ENCODE data around the gene BAG1.

BAG1 gene

DNA sequence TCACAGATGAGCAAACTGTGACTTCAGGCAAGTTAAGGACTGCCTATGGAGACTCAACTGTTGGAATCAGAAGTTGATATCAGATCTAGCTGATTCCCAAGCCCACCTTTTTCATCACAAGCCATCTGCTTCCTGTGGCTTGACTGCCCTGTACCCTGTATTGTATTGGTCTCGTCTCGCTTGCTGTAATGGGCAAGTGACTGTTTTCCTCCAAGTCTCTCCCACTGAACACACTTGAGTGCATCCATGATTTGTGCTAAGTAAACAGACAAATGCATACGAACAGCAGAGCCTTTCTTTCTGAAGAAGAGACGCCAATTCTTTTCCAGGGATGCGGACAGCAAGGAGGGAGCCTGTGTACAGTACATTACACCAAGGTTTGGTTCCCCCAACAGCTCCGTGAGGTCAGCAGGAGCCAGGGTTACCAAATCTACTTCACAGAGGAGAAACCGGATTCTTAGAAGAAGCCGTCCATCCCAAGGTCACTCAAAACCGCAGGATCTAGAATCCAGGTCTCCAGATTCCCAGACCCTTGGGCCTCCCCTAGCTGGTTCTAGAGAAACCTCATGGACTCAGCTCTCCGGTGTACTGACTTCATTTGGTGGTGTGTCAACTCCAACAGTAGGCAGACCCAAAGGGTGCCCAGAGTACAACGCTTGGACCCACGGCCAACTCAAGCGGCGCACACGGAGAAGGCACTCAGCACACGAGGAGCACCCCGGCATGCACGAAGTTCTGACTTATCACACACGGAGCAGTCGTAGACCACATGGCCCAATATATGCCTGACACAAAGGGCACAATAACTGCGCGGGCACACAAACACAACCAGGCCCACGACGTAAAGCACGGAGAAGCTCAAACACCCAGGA is 1.1 kb downstream of the BAG1 start:
- Mint-ChIP-seq H3K4me1 (peaks cover 40% of the 10 kb centered on the region), H3K36me3 (peaks cover 38% of the 10 kb centered on the region), H3K9me3 (no peaks in the 10 kb centered on the region), H3K27me3 (no peaks in the 10 kb centered on the region), H3K27ac (peak overlapping the region; percentile 93), H3K4me3 (peak overlapping the region; percentile 90)
- no peak for ATAC-seq

DNA sequence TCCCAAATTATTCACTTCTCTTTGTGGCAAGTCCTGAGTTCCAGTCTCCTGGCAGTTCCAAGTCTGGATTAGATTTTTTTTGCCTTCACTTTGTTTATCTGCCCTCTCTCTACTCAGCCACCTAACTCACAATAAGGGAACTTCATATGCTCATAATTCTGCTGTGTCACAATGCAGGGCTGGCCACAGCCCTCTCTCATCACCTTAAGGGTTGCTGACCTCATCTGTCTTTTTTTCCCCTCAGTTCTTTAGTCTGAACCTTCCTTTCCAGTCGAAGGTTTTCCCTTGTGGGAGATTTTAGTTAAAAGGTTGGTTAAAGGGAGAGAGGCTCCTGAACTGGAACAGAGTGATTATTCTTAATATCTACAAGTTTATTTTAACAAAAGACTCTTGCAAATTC is 4.1 kb downstream of the BAG1 start:
- H3K9me3 Mint-ChIP-seq: no peaks in the 10 kb centered on the region

DNA sequence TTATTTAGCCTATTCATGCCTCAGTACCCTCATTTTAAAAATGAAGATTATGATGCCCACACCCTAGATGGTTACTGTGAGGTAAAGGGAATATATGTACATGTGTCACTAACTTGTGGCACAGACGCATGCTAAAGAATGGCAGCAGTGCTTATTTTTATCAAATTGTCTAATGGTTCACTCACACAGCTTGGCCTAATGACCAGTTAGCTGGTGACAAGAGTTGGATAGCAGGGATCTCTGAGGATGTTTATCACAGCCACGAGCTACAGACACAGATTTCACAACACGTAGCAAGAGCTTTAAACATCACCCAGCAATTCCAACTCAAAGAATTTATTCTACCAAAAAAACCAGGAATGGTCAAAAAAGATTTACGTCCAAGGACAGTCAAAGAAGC is 7.2 kb downstream of the BAG1 start:
- ATAC-seq: no peak
- peaks cover 57% of the 10 kb centered on the region for H3K36me3 Mint-ChIP-seq
- H3K4me3 Mint-ChIP-seq: no peak overlapping the region
- H3K4me1 Mint-ChIP-seq: no peaks in the 10 kb centered on the region
- H3K27ac Mint-ChIP-seq: no peak overlapping the region
- no peaks in the 10 kb centered on the region for H3K27me3 Mint-ChIP-seq
- H3K9me3 Mint-ChIP-seq: no peaks in the 10 kb centered on the region

More for the DNA sequence above, 4.1 kb downstream of the BAG1 start:
- H3K27ac Mint-ChIP-seq: no peak overlapping the region
- no peak overlapping the region for H3K4me3 Mint-ChIP-seq
- no peak for ATAC-seq
- no peaks in the 10 kb centered on the region for H3K27me3 Mint-ChIP-seq
- peaks cover 39% of the 10 kb centered on the region for H3K36me3 Mint-ChIP-seq
- peaks cover 19% of the 10 kb centered on the region for H3K4me1 Mint-ChIP-seq

DNA sequence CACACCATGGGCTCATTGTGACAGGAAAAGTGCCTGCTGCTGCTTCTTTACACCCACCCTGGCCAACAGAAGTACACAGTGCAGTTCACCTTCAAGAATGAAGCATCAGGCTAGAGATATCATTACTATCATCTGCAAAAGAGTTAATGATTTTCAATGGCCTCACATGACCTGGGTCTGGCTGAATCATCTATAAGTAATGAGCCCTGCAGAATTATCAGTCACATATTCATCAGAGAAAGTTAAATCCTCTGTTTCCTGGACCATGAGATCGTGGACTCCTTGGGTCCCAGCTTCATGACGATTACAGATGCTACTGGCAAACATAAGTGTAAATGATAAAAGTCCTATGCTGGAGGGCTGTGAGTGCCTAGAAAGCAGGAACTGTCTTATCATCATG is 8.3 kb downstream of the BAG1 start:
- Mint-ChIP-seq H3K36me3 (peaks cover 61% of the 10 kb centered on the region), H3K27ac (no peak overlapping the region), H3K4me3 (no peak overlapping the region), H3K9me3 (no peaks in the 10 kb centered on the region), H3K27me3 (no peaks in the 10 kb centered on the region), H3K4me1 (no peaks in the 10 kb centered on the region)
- no peak for ATAC-seq

DNA sequence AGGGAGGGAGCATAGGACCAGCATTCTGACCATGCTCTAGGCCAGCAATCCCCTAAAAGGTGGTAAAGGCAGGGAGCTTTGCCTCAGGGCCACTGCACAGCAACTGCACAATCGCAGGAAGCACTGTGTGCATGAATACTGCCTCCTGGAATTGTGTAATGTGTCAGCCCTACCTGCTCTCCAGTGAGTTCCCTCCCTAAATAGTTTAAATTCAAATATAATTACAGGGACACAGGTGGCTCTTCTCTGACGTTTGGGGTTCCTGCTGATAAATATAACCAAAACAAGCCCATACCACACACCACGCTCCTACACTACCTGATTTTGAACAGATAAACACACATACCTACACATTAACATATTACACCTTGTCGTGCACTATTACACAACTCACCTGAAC is 9.0 kb downstream of the BAG1 start:
- no peaks in the 10 kb centered on the region for H3K9me3 Mint-ChIP-seq
- ATAC-seq: no peak
- no peak overlapping the region for H3K27ac Mint-ChIP-seq
- H3K36me3 Mint-ChIP-seq: peaks cover 63% of the 10 kb centered on the region
- no peak overlapping the region for H3K4me3 Mint-ChIP-seq
- H3K27me3 Mint-ChIP-seq: no peaks in the 10 kb centered on the region
- peaks cover 4% of the 10 kb centered on the region for H3K4me1 Mint-ChIP-seq

DNA sequence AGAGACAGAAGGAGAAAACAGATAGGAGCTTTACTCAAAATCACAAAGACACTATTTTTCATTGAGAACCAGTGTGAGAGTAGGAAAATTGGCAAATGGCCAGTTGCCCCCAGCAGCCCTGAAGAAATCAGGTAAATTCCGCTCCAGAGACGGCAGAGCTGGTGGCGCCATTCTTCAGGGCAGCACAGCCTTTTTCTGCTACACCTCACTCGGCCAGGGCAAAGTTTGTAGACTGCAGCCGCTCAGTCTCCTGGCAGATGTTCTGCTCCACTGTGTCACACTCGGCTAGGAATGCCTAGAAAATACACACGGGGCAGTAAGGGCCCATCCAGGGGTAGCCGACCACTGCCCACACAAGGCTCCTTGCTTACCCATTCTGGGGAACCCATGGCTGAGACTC is 9.5 kb downstream of the BAG1 start:
- H3K4me1 Mint-ChIP-seq: peaks cover 7% of the 10 kb centered on the region
- peaks cover 58% of the 10 kb centered on the region for H3K36me3 Mint-ChIP-seq
- H3K9me3 Mint-ChIP-seq: no peaks in the 10 kb centered on the region
- H3K27me3 Mint-ChIP-seq: no peaks in the 10 kb centered on the region
- no peak for ATAC-seq
- H3K4me3 Mint-ChIP-seq: no peak overlapping the region
- H3K27ac Mint-ChIP-seq: no peak overlapping the region

DNA sequence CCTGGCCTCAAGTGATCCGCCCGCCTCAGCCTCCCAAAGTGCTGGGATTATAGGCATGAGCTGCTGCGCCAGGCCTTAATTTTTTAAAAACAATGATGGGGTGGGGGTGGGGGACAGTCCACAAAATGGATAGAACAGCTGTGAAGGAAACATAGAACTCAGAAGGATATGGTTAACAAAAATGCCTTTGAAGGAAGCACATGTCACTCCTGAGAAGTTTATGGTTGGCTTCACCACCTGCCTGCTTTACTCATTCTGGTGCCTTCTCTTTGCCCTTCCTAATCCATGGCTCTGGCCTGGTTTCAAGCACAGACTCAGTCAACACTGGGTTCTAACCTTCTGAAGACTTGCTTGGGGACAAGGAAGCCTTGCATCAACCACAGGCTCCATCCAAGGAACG is 10.3 kb downstream of the BAG1 start:
- no peak overlapping the region for H3K27ac Mint-ChIP-seq
- H3K4me1 Mint-ChIP-seq: peaks cover 15% of the 10 kb centered on the region
- no peaks in the 10 kb centered on the region for H3K27me3 Mint-ChIP-seq
- no peaks in the 10 kb centered on the region for H3K9me3 Mint-ChIP-seq
- H3K4me3 Mint-ChIP-seq: no peak overlapping the region
- H3K36me3 Mint-ChIP-seq: peaks cover 52% of the 10 kb centered on the region
- ATAC-seq: no peak

DNA sequence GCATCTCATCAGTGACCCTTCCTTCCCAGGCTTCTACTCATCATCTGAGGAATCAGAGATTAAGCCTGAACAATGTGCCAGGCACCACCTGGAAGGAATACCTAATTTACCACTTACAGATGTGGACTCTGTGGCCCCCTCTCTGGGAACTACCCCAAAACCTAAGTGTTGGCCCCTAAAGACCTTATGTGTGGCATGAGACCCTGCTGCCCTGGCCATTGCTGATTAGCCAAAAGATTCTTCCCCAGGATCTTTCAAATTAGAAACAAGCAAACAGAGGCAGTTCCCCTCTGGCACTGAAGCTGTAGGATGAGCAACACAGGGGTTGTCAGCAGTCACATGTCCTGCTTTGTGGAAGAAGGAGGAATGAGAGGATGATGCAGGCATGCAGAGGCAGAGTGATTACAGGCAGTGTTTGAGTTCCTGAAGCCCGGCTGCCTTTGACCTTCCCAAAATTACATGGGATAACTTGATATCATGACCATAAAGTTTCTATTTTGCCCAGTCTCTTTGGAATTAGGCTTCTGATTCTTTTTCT is 14.0 kb downstream of the BAG1 start:
- peak overlapping the region; percentile 28 for H3K27ac Mint-ChIP-seq
- H3K4me1 Mint-ChIP-seq: peaks cover 17% of the 10 kb centered on the region
- no peak overlapping the region for H3K4me3 Mint-ChIP-seq
- H3K36me3 Mint-ChIP-seq: peaks cover 40% of the 10 kb centered on the region
- no peaks in the 10 kb centered on the region for H3K9me3 Mint-ChIP-seq
- no peaks in the 10 kb centered on the region for H3K27me3 Mint-ChIP-seq
- ATAC-seq: no peak

DNA sequence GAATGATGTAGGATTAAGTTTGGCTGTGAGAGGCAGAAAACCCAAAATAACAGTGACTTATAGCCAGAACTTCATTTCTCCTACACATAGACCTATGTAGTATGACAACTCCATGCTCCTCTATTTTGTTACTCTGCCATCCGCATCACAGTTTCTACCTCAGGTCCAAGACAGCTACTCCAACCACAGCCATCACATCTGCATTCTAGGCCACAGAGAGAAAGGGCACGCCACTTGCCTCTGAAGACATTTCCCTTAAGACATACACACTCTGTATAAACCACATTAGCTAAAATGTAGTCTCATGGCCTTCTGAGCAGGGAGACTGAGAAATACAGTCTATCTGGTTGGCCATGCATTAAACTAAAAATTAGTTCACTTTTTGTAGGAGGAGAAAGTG is 14.5 kb downstream of the BAG1 start:
- H3K27ac Mint-ChIP-seq: peak overlapping the region; percentile 28
- H3K27me3 Mint-ChIP-seq: no peaks in the 10 kb centered on the region
- ATAC-seq: peak; percentile 31
- H3K4me1 Mint-ChIP-seq: peaks cover 17% of the 10 kb centered on the region
- H3K36me3 Mint-ChIP-seq: peaks cover 38% of the 10 kb centered on the region
- H3K9me3 Mint-ChIP-seq: no peaks in the 10 kb centered on the region
- H3K4me3 Mint-ChIP-seq: no peak overlapping the region

DNA sequence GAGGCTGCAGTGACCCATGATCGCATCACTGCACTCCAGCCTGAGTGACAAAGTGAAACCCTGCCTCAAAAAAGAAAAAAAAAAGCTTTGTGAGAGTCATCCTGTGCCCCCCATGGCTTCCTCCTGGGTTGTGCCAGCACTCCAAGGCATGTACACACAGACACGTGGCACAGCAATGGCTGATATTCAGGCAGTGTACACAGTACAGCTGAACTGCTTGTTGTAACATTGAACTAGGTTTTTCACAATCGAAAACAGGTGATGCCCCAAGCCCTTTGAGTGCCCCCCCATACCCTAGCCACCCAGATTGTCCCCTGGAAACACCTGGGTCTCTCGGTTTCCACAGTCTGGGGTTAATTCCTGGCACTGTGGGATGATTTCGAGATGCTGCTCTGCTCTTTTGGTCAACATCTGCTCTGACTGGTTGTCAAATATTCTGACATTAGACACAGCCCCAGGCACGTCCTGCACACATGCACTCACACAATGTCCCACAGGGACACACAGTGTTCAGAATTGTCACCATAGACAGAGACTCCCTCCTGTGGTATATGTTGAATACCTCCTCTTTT is 15.3 kb downstream of the BAG1 start:
- H3K9me3 Mint-ChIP-seq: no peaks in the 10 kb centered on the region
- peaks cover 17% of the 10 kb centered on the region for H3K4me1 Mint-ChIP-seq
- H3K36me3 Mint-ChIP-seq: peaks cover 29% of the 10 kb centered on the region
- no peaks in the 10 kb centered on the region for H3K27me3 Mint-ChIP-seq
- H3K4me3 Mint-ChIP-seq: no peak overlapping the region
- H3K27ac Mint-ChIP-seq: peak overlapping the region; percentile 28
- ATAC-seq: peak; percentile 58

DNA sequence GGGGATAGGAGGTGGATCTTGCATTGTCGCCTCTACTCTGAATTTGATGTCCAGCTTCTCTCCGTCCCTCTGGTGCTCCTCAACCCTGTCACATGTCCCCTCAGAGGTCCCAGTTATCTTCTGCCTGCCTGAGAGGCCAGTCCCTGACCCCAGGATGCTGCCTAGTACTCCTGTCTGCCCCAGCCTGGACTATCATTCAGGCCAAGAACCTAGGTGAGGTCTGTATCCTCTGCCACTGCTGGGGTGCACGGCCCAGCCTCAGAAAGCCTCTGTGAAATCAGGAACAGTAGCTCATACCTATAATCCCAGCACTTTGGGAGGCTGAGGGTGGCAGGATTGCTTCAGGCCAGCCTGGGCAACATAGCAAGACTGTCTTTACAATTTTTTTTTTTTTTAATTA is 15.9 kb downstream of the BAG1 start:
- H3K27me3 Mint-ChIP-seq: no peaks in the 10 kb centered on the region
- peaks cover 17% of the 10 kb centered on the region for H3K4me1 Mint-ChIP-seq
- peaks cover 29% of the 10 kb centered on the region for H3K36me3 Mint-ChIP-seq
- H3K27ac Mint-ChIP-seq: no peak overlapping the region
- no peak overlapping the region for H3K4me3 Mint-ChIP-seq
- ATAC-seq: no peak
- H3K9me3 Mint-ChIP-seq: no peaks in the 10 kb centered on the region

DNA sequence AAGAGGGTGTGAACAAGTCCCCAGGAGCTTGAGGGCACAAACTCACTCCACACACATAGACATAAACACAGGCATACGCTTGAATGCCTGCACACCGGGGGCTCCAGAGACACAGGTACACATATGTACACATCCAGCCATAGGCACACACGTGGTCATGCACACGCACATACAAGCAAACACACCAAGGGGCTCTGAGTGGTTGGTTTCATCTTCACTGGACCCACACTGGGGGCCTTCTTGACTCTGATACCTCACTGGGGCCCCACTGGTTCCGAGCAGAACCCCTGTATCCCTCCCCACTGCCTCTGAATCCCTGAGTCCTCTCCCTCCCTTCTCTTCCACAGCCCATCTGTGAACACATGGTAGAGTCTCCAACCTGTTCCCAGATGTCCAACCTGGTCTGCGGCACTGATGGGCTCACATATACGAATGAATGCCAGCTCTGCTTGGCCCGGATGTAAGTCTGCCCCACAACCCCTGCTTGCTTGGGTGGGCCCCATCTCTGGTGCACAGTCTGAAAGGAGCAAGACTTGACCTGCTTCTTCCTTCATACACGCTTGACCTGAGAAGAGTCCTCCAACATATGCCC is 18.1 kb downstream of the BAG1 start:
- Mint-ChIP-seq H3K27ac (no peak overlapping the region), H3K27me3 (no peaks in the 10 kb centered on the region), H3K36me3 (peaks cover 18% of the 10 kb centered on the region), H3K9me3 (no peaks in the 10 kb centered on the region), H3K4me3 (no peak overlapping the region), H3K4me1 (peaks cover 17% of the 10 kb centered on the region)
- ATAC-seq: no peak

DNA sequence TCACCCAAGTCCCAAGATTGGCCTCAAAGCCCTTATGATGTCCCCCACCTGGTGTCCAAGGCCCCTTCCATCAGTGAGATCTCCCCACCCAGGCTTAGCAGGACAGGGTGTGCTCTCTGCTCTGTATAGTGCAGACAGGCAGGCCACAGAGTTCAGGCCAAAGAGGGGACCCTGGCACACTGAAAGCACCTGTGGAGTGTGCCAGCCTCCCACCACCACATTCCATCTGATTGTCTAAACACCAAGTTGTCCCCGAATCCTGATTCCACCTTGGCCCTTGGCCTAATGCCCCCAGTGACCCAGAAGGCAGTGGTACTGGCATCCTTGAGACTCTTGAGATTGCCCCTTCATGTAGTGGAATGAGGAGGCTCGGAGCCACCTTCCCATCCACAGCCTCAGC is 19.2 kb downstream of the BAG1 start:
- ATAC-seq: no peak
- no peak overlapping the region for H3K4me3 Mint-ChIP-seq
- H3K27ac Mint-ChIP-seq: no peak overlapping the region

DNA sequence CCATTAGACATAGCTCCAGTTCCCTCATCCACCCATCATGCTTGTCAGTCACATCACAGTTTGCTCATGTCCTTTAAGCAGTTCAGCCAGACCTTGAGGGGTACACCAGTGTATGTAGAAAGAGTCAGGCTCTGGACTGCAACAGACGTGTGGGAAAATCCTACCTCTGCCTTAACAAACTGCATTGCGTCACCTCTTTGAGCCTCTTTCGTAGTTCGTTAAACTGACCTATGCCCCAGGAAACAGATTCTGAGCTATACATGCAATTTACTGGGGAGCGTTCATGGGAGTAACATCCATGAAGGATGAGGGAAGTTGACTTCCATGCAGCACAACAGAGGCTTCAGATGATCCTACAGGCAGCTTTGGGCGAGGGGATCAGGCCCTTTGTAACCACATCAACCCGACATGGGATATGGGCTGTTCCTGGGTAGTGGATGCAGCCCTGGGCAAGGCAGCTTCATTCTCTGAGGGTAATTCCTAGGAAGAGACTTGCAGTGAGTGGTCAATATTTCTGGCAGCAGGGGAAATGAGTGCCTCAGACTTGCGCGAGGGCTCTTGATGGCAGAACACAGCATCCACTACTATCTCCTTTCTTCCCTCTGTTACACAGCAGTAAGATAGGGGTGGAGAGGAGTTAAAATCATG is 20.2 kb downstream of the BAG1 start:
- Mint-ChIP-seq H3K9me3 (no peaks in the 10 kb centered on the region), H3K27me3 (no peaks in the 10 kb centered on the region), H3K27ac (no peak overlapping the region), H3K36me3 (peaks cover 10% of the 10 kb centered on the region), H3K4me3 (no peak overlapping the region), H3K4me1 (peaks cover 2% of the 10 kb centered on the region)
- ATAC-seq: no peak

More for the DNA sequence above, 19.2 kb downstream of the BAG1 start:
- Mint-ChIP-seq H3K36me3 (peaks cover 10% of the 10 kb centered on the region), H3K27me3 (no peaks in the 10 kb centered on the region), H3K4me1 (peaks cover 12% of the 10 kb centered on the region), H3K9me3 (no peaks in the 10 kb centered on the region)

DNA sequence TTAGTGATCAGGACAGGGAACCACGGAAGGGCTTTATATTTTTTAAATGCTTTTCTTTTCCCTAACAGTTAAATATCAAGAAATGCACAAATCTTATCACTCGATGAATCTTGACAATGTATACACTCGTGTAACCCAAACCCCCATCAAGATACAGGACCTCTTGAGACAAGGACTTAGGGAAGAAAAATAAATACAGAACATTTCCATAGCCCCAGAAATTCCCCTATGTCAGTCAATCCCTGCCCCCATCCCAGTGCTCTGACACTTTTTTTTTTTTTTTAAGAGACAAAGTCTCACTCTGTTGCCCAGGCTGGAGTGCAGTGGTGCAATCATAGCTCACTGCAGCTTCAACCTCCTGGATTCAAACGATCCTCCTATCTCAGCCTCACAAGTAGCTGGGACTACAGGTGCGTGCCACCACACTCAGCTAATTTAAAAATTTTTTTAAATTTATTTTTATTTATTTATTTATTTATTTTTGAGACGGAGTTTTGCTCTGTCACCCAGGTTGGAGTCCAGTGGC is 21.8 kb downstream of the BAG1 start:
- Mint-ChIP-seq H3K4me3 (no peak overlapping the region), H3K4me1 (no peaks in the 10 kb centered on the region), H3K9me3 (no peaks in the 10 kb centered on the region), H3K27ac (no peak overlapping the region), H3K36me3 (peaks cover 6% of the 10 kb centered on the region), H3K27me3 (no peaks in the 10 kb centered on the region)
- ATAC-seq: no peak

Data from stimulated activated memory B cell treated with anti-CD40 and anti-IgM and Interleukin-4, amounts not matched to agents 10 μg/mL and 1 μg/mL and 100 μg/mL, for 72 hours (primary cell).